HG02610 (cell line): ENCODE data around the gene U2AF1L4.
"Not testable (repeated sequence)": the region's sequence is repeated elsewhere in the genome, so short reads cannot be mapped to it uniquely, and the experiment has no call there.

ENCODE experiments used
- ATAC-seq: cut with Tn5 transposase; IDR thresholded peaks from one replicate; pipeline ENCODE4 v1.9.1; 2021; ENCODE audit warnings: mild to moderate bottlenecking, moderate library complexity; ENCODE audit not compliant: unreplicated experiment

Gene U2AF1L4

DNA sequence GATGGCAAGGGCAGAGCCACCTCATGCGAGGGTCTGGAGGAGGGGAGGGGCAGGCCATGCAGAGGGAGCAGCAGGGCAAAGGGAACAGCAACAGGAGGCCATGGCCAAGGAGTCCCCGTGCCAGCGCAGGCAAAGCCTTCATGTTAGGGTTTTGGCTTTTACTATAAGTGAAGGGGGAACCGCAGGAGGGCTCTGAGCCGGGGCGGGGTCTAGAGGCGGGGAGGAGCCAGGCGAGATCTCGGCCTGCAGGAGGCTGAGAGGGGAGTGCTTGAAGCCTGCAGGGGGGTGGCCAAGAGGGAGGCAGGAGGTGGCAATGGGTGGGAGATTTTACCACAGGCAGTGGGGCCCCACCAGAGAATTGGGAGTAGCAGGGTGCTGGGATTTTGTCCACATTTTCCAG, 36.4 kb upstream of the U2AF1L4 start:
- no peak for ATAC-seq

DNA sequence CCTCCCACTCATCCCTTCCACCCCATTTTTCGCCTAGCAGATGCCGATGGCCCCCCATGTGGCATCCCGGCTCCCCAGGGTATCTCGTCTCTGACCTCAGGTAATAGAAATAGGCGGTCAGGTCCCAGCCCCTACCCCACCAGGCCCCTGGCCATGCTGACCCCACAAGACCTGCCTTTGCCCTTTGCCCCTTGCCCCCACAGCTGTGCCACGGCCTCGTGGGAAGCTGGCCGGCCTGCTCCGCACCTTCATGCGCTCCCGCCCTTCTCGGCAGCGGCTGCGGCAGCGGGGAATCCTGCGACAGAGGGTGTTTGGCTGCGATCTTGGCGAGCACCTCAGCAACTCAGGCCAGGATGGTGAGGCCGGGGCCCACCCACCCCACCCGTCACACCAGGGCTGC, 35.5 kb upstream of the U2AF1L4 start:
- no peak for ATAC-seq

- ATAC-seq = no peak
Measured at GRCh38 chr19:35780058-35780457, 34.8 kb upstream of the U2AF1L4 start.

DNA sequence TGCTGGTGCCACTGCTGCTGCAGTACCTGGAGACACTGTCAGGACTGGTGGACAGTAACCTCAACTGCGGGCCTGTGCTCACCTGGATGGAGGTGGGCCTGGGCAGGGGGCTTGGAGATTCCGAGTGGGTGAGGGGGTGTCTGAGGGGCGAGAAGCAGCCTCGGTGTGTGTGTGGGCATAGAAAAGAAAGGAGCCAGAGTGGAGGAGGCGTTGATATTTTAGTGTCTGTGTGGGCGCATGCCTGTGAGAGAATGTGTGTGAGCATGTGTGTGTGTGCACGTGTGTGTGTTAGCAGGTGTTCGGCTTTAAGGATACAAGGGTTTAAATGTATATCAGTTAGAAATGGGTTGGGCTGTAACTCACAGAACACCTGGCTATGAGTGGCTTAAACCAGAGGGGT, 33.8 kb upstream of the U2AF1L4 start:
- ATAC-seq = no peak

DNA sequence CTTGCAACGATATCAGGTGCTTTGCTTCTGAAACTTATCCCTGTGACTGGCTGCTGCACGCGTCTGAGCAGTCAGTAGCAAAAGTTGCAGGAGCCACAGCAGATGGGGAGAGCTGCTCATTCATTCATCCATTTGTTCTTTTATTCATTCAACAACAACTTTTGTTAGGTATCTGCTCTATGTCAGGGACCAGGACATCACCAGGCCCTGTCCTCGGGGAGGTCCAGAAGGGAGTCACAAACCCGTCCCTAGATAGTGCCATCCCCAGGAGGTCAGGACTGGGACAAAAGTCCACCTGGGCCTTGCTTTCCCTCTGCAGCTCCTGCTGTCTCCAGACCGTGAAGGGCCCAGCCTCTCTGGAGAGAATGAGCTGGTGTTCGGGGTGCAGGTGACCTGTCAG, 32.7 kb upstream of the U2AF1L4 start:
- no peak for ATAC-seq

GRCh38 chr19:35777086-35777841, 32.0 kb upstream of the U2AF1L4 start:
- no peak for ATAC-seq

- no peak for ATAC-seq
Measured at GRCh38 chr19:35776102-35776788, 31.0 kb upstream of the U2AF1L4 start.

DNA sequence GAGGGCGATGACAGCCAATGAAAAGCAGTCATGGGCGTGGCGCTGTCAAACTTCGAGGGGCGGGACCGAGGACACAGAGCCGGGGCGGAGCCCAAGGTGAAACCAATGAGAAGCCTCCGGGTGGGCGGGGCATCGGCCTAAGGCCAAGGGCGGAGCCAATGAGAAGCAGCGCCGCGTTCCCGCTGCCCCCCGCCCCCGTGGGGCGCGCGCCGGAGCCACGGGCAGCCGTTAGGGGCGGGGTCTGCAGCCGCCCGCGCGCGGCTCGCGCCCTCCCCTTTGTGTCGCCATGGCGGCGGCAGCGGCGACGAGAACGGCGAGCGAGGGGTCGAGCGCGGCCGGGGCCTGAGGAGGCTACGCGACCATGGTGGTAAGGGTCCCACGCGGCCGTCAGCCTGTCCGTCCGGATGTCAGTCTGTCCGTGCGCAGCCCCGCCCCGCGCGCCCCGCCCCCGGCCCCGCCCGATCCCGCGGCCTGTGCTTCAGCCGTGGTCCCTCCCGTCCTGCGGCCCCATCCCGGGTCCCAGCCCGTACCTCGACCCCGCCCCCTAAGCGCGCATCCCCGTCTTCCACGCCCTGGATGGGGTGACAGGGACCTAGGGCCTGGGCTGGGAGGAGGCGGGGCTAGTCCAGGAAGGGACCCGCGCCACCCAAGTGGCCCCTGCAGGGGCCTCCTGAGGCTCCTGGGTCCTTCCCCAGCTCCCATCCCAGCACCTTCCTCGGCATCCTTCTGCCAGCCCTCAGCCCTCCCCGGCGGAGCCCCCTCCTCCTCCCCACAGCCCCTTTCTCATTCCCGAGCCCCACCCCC, 30.3 kb upstream of the U2AF1L4 start, which contains the start of gene ARHGAP33:
ARHGAP33 (plus strand) TSS at position 267 of the 804 bp plus-strand sequence; CDS start at position 362, 95 bp downstream.
- peak; percentile 96 for ATAC-seq

DNA sequence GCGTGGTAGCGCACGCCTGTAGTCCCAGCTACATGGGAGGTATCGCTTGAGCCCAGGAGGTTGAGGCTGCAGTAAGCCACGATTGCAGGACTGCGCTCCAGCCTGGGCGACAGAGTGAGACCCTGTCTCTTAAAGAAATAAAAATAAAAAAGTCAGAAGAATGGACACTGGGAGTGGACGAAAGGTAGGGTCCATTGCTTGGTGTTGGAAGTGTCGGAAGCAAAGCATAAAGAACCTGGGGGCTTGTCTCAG, 29.8 kb upstream of the U2AF1L4 start:
- no peak for ATAC-seq

DNA sequence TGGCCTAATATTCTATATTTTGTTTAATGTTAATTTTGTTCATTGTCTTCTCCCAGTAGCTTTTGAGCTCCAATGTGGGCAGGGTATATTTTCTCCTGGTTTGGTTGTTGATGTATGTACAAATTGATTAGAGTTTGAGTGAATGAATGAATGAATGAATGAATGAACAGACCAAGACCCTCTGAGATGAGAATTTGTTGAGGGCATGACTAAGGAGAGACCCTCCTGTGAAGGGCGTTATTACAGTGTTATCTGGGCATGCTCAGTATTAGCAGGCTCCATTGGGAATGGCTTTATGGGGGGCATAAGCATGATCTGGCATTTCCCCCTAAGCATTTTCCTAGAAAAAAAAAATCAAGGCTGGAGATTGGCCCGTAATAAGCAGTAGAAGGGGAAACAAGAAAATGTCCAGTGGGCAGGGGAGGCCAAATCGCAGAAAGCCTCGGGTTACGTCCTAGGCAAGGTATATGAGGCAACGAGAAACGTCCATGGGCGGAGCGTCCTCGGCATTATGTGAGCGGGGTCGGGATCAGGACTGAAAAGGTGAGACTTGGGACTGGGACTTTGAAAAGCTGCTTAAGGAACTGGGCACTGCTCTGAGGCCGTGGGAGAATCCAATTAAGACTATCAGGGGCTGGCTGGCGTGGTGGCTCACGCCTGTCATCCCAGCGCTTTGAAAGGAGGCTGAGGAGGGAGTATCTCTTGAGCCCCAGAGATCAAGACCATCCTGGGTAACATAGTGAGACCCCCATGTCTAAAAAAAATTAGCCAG, 29.2 kb upstream of the U2AF1L4 start:
- no peak for ATAC-seq

DNA sequence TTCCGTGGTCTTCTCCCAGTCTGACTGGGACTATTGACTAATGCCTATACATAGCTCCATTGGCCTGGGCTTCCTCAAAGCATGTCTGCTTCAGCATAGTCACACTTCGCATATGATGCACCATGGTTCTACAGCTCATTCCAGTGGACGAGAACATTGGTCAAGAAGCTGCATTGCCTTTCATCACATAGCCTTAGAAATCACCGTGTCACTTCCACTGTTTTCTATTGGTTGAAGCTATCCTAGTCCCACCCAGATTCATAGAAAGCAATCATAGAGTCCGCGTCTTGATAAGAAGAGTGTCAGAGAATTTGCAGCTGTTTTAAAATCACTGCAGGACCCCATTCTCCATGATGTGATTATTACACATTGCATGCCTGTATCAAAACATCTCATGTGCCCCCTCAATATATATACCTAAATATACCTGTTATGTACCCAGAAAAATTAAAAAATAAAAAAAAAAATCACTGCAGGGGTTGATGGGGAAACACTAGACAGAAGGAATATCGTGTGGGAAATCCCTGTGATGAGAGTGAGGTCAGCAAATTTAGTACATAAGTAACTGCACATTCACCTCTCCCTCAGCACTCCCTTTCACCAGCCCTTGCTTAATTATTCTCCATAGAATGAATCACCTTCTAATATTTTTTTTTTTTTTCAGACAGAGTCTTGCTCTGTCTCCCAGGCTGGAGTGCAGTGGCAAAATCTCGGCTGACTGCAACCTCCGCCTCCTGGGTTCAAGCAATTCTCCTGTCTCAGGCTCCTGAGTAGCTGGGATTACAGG, 28.0 kb upstream of the U2AF1L4 start:
- no peak for ATAC-seq

DNA sequence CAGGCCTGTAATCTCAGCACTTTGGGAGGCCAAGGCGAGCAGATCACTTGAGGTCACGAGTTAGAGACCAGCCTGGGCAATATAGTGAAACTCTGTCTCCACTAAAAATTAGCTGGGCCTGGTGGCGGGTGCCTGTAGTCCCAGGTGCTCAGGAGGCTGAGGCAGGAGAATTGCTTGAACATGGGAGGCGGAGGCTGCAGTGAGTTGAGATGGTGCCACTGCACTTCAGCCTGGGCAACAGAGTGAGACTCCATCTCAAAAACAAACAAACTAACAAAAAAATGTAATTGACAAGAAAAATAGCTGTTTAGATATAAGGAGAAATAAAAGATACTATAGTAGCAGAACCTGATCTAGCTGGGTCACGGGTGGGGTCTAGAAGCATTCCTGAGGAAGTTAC, 27.1 kb upstream of the U2AF1L4 start:
- not testable (repeated sequence) for ATAC-seq

DNA sequence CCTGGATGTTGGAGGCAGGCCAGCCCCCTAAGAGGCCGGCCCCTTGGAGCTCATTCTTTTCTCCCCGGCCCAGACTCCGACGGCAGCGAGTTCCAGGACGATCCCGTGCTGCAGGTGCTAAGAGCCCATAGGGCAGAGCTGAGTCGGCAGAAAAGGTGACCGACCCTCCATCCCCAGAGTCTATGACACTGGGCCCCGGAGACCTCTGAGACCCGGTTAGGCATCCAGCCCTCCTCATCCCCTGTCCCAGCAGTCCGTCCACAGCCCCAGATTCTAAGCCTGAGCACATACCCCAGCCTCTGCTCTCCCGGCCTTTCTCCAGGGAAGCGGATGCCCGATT, 22.8 kb upstream of the U2AF1L4 start:
- no peak for ATAC-seq

GRCh38 chr19:35767288-35768081, 22.3 kb upstream of the U2AF1L4 start:
- ATAC-seq = no peak

DNA sequence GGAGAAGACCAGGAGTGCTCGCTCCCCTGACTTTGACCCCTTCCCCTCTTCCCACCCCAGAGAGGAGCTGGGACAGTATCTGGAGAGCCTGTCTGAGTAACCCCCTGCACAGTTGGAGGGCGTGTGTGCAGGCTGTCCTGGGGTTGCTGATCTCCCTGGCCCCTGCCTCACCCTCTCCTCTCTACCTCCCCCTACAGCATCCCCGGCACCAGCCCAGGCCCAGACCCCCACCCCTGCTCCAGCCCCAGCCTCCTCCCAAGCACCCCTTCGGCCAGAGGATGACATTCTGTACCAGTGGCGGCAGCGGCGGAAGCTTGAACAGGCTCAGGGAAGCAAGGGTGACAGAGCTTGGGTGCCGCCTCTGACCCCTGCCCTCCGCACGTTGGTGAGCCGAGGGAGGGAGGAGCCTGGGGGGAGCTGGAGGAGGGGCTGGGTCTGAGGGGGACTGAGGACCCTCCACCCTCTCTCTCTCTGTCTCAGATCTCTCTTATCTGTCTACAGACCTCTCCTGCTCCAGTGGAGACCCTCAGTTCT, 21.4 kb upstream of the U2AF1L4 start:
- ATAC-seq = no peak

DNA sequence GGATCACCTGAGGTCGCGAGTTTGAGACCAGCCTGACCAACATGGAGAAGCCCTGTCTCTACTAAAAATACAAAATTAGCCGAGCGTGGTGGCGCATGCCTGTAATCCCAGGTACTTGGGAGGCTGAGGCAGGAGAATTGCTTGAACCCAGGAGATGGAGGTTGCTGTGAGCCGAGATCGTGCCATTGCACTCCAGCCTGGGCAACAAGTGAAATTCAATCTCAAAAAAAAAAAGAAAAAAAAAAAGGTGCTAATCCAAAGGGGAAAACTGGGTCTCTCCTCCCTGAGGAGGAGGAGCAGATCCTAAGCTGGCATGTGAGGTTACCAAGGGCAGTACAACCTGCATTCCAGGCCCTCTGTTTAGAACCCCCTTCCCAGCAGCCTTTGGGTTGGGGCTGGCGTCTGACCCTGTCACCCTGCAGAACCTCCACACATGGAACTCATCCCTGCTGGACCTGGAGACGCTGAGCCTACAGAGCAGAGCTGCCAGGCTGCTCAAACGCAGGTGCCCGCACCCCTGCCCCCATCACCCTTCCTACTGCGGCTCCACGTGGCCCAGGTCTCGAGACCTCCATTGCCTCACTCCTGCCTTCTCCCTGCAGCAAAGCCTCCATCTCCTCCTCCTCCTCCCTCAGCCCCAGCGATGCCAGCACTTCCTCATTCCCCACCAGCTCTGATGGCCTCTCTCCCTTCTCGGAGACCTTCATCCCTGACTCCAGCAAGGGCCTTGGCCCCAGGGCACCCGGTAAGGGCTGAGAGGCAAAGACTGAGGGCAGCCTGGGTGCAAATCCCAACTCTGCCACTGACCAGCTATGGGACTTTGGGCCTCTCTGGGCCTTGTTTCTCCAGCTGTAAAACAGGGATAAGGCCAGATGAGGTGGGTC, 19.5 kb upstream of the U2AF1L4 start:
- no peak for ATAC-seq

DNA sequence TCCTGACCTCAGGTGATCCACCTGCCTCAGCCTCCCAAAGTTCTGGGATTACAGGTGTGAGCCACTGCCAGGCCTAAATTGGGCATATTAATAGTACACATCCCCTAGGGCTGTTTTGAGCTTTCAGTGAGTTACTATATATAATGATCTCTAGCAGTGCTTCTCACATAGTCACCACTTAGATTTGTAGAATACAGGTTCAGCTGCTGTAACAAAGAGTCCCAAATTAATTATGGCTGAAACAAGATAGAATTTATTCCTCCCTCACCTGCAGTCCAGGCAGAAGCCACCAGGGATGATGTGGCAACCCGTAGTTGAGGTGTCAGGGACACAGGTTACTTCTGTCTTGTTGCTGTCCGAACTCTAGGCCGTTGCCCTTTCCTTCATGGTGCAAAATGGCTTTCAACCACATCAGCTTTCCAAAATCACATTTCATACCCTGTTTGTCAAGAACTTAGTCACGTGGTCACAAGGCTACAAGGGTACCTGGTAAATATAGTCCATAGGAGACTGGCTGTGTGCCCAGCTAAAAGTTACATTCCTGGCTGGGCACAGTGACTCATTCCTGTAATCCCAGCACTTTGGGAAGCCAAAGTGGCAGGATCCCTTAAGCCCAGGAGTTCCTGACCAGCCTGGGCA, 15.6 kb upstream of the U2AF1L4 start:
- ATAC-seq = no peak

DNA sequence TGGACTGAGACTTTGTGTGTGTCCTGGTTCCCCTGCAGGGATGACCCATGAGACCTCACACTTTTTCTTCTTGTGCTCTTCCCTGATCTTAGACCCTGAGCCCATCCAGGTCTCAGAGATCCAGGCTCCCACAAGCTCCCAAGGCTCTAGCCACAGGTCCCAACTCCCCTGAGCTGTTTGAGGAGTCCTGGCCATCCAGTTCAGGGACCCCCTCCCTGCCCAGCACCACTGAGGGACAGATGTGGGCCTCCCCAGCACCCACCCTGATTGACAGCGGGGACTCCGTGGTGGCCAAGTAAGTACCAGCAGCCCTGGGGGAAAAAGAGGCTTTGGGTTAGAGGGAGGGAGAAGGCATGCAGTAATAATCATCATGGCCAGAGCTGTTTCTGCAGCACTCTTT, 14.5 kb upstream of the U2AF1L4 start:
- no peak for ATAC-seq
